Aorta (tissue), 5 donors: Measurements from ENCODE around the gene PALLD. TPM values are rescaled to one million over a fixed set of nuclear protein-coding genes. Genes with fewer than 3 reads are reported as not detected.
A peak's percentile ranks its signal among the peaks of the same experiment; 100 is the strongest.
"Not testable (repeated sequence)": the region's sequence is repeated elsewhere in the genome, so short reads cannot be mapped to it uniquely, and the experiment has no call there.

Source experiments
- ATAC-seq: fragments of 200-7000 bp; cut with Tn5 transposase; one replicate; pipeline ENCODE4 v1.9.1; 2022; ENCODE audit warnings: moderate library complexity; ENCODE audit not compliant: low FRiP score
- DNase-seq, 2 donors: peaks; one replicate each; pipeline ENCODE4 v3.0.0-alpha.2; 2020
- H3K27ac ChIP-seq, 2 donors: one replicate each; pipeline ENCODE4 v1.5.1; 2013; ENCODE audit warnings: low read length in 2 of 2, mild to moderate bottlenecking in 2 of 2, moderate library complexity in 2 of 2, control low read depth in 1 of 2, inconsistent platforms in 1 of 2, low read depth in 1 of 2
- H3K27me3 ChIP-seq, 2 donors: one replicate each; pipeline ENCODE4 v1.6.1; 2013; ENCODE audit warnings: control low read depth in 1 of 2, low read length in 1 of 2, mild to moderate bottlenecking in 1 of 2, moderate library complexity in 1 of 2; ENCODE audit not compliant: insufficient read depth in 2 of 2, control insufficient read depth in 1 of 2
- H3K36me3 ChIP-seq, 2 donors: one replicate each; pipeline ENCODE4 v1.6.1; 2013; ENCODE audit warnings: control low read depth in 1 of 2, low read length in 1 of 2, mild to moderate bottlenecking in 1 of 2; ENCODE audit not compliant: insufficient read depth in 2 of 2, control insufficient read depth in 1 of 2
- H3K4me1 ChIP-seq, 2 donors: one replicate each; pipeline ENCODE4 v1.6.1; 2013; ENCODE audit warnings: low read length in 2 of 2, control low read depth in 1 of 2, mild to moderate bottlenecking in 1 of 2, moderate library complexity in 1 of 2; ENCODE audit not compliant: insufficient read depth in 2 of 2, control insufficient read depth in 1 of 2
- H3K4me3 ChIP-seq, 2 donors: one replicate each; pipeline ENCODE4 v1.5.1; 2013; ENCODE audit warnings: low read length in 2 of 2, control low read depth in 1 of 2, mild to moderate bottlenecking in 1 of 2
- H3K9me3 ChIP-seq: one replicate; pipeline ENCODE4 v1.6.1; 2013; ENCODE audit warnings: mild to moderate bottlenecking, low read length; ENCODE audit not compliant: control insufficient read depth
- WGBS, 2 donors: extraction: QIAGEN DNeasy Blood & Tissue Kit; methylation state at CpG; one replicate each; pipeline ENCODE4 v1.1.7; 2013; 5-methylcytosine and 5-hydroxymethylcytosine counted together
- intact Hi-C, 2 donors: fragments of 100-400 bp; cut with DNase I; formaldehyde crosslinking; loops; one replicate each; pipeline versions ENCODE4 v1.14.2 to v1.15.0; 2022
- long read RNA-seq, 2 donors: library from polyadenylated mRNA; unstranded; transcript quantifications; one replicate each; pipeline ENCODE4 v2.0.0, GENCODE V29; 2020 to 2021
- polyA plus RNA-seq, 2 donors: library from polyadenylated mRNA; stranded (reverse); fragments of 200-250 nt; gene quantifications; one replicate each; pipeline ENCODE4 v1.2.3, GENCODE V29; 2013
- total RNA-seq, 2 donors: library from RNA; stranded (reverse); fragmentation: NEBNext Ultra II Directional; extraction: Animal tissue kit (Norgen Biotek cat#: 25700); gene quantifications; one replicate each; pipeline ENCODE4 v1.2.1, GENCODE V29; 2021
- donor health status: healthy with polysubstance abuse.
- donor health status: Bipolar disorder and iron deficiency.
- donor health status: DM: no; HTN: no; CAD: no.
- donor health status: DM: no; HTN: no; CAD: no.
- donor health status: DM: yes; HTN: yes; CAD: no.

The PALLD gene
- total RNA-seq: 100 to 1,000 TPM; 352 to 626 TPM
- 100 to 1,000 TPM; 253 to 576 TPM for polyA plus RNA-seq
- long read RNA-seq, donor 1, full-length matches to known transcripts: 60 of 1,892 reads
- long read RNA-seq, donor 1, partial matches to known transcripts: 773 of 1,892 reads
- long read RNA-seq, donor 1, other reads (novel, unspliced or antisense): 1,059 of 1,892 reads
- long read RNA-seq, donor 2, full-length matches to known transcripts: 81 of 345 reads
- long read RNA-seq, donor 2, partial matches to known transcripts: 161 of 345 reads
- long read RNA-seq, donor 2, other reads (novel, unspliced or antisense): 103 of 345 reads

DNA sequence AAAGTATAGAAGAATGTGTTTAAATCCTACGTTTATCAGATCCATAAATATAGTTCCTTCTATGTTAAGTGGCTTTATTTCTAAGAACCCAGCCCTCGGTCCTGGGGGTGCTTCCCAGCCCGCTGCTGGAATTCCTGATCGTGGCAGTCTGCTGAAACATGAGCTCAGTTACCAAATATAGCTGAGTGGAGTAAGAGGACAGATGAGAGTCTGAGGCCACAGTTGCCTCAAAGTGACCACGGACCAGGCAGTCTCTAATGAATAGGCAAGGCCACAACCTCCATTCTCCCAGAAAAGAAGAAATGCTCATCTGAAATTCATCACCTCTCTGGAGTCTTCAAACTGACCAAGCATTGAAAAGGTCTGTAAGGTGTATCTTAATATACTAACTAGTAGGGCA lies at the start of gene PALLD:
TSS of gene PALLD (plus strand) at position 219 of the 400 bp plus-strand sequence.
- intact Hi-C loops: no loop called here
- DNase-seq (peak in 1 of 2 donors; percentile 44), ATAC-seq (no peak)

DNA sequence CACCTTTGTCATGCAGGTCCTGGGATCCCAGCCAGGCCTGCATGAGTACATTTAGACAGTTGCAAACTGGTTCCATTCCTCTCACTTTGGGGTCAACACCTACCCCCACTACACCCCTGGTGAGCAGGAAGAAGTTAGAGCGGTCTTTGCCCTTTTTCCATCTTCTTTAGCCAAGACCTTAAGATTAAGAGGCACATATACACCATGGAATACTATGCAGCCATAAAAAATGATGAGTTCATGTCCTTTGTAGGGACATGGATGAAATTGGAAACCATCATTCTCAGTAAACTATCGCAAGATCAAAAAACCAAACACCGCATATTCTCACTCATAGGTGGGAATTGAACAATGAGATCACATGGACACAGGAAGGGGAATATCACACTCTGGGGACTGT lies 47.8 kb upstream of the PALLD start:
- H3K27ac ChIP-seq, ATAC-seq, H3K27me3 ChIP-seq, intact Hi-C loops, H3K4me3 ChIP-seq, H3K4me1 ChIP-seq, H3K9me3 ChIP-seq, DNase-seq, H3K36me3 ChIP-seq: not testable (repeated sequence)
- WGBS, 2 donors: 93 to 94% methylated on average over 3 of the region's 3 CpGs

More for the DNA sequence above, at the start of gene PALLD:
- Histone ChIP-seq H3K4me1 (no peaks in the 10 kb centered on the region), H3K27ac (no peak within 1 kb of the TSS), H3K27me3 (no peaks in the 10 kb centered on the region), H3K36me3 (no peaks in the 10 kb centered on the region), H3K9me3 (no peaks in the 10 kb centered on the region), H3K4me3 (no peak within 1 kb of the TSS)
- 7 to 11% methylated on average over 5 of the region's 5 CpGs for WGBS, 2 donors

DNA sequence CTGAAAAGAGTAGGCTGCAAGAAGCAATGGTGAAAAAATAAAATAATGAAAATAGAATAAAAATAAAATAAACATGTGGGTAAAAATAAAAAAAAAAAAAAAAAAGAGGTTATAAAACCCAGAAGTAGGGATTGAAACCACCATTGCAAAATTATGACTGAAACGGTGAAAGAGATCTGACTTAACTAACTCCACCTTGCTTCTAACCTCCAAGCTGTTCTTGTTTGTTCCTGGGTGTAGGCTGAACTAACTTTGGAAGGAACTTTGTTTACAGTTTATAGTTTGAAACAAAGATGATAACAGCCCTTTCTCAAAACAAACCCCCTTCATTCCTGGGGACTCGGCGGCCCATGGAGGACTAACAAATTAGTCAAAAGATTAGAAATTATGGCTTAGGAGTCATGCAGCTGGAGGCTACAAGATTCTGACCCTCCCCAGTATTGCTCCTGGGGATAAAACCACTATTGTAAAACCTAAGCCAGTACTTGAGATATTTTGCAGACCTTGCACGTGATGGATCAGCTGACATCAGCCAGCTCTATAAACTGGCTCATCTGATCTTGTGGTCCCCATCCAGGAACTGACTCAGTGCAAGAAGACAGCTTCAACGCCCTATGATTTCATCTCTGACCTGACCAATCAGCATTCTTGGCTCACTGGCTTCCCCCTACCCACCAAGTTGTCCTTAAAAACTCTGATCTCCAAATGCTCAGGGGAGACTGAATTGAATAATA lies 47.0 kb upstream of the PALLD start:
- Histone ChIP-seq H3K27ac (no peak overlapping the region), H3K27me3 (no peaks in the 10 kb centered on the region), H3K36me3 (no peaks in the 10 kb centered on the region), H3K4me3 (no peak overlapping the region), H3K4me1 (no peaks in the 10 kb centered on the region), H3K9me3 (no peaks in the 10 kb centered on the region)
- no peak for DNase-seq
- no peak for ATAC-seq
- intact Hi-C loops: no loop called here
- WGBS, 2 donors: 75 to 82% methylated on average over 5 of the region's 5 CpGs

DNA sequence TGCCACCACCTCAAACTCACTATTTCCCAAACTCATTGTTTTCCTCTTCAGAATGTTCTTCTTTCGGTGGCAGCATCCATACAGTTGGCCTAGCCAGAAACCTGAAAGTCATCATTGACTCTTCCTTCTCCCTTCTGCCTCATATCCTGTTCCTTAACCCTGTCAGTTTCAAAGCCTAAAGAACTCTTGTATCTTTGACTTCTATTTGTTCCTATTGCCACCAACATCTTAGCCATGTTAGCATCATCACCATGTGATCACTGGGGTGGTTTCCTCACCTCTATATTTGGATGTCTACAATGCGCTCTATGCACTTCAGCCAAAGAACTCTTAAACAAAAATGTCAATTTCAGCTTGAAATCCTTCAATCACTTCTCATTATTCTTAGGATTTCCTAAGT lies 45.5 kb upstream of the PALLD start:
- H3K9me3 ChIP-seq: no peaks in the 10 kb centered on the region
- intact Hi-C loops: no loop called here
- H3K4me1 ChIP-seq: no peaks in the 10 kb centered on the region
- no peak overlapping the region for H3K4me3 ChIP-seq
- H3K27ac ChIP-seq: no peak overlapping the region
- WGBS, 2 donors: 82 to 95% methylated on average over 2 of the region's 2 CpGs
- DNase-seq (no peak), ATAC-seq (no peak)
- no peaks in the 10 kb centered on the region for H3K27me3 ChIP-seq
- no peaks in the 10 kb centered on the region for H3K36me3 ChIP-seq

DNA sequence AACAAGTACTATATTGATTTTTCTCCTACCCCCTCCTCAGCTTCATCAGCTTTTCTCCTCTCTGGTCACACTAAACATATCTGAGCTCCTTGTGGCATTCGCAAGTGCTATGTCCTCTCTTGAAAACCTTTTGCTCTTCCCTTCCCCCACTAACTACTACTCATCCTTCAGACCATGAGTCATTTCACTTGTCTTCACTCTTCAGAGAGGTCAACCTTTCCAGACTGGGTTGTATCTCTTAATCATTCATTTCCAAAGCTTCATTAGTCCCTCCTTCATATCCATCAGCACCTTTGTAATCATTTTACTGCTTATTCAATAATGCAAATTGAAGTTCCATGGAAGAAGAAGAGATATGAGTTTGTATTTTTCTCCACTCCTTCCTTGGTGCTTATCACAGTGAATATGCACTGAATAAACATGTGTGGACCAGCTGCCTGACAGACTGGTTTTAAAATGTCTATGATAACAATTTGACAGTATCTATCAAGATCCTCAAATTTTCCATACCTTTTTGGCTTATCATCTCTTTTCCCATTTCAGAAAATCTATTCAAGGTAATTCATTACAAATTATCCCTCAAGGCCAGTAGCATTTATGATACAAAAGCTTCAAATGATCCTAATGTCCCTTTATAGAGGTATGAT lies 45.0 kb upstream of the PALLD start:
- no peaks in the 10 kb centered on the region for H3K36me3 ChIP-seq
- no peak overlapping the region for H3K4me3 ChIP-seq
- WGBS, 2 donors: 50 to 73% methylated on average over 1 of the region's 1 CpG
- intact Hi-C loops: no loop called here
- no peak overlapping the region for H3K27ac ChIP-seq
- no peak for DNase-seq
- H3K9me3 ChIP-seq: no peaks in the 10 kb centered on the region
- H3K4me1 ChIP-seq: no peaks in the 10 kb centered on the region
- no peaks in the 10 kb centered on the region for H3K27me3 ChIP-seq
- ATAC-seq: no peak

DNA sequence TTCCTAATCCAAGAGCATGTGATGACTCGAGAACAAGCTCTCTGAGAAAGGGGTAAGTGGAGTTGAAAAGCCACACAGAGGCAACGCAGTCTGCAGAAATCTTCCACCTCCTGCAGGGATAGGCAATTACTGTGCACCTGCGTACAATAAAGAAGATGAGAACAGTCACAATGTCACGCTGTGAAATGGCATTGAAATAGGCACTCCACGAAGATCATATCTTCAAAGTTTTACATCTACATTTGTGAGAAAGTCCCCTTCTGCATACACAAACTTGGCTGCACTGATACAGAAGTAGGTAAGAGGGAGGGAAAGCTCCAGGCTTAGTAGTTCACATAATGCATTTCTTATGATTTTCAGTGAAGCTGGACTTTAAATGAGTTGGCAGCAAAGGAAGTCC lies 43.7 kb upstream of the PALLD start:
- DNase-seq (no peak), ATAC-seq (no peak)
- Histone ChIP-seq H3K9me3 (no peaks in the 10 kb centered on the region), H3K27me3 (no peaks in the 10 kb centered on the region), H3K4me3 (no peak overlapping the region), H3K27ac (no peak overlapping the region), H3K36me3 (no peaks in the 10 kb centered on the region), H3K4me1 (no peaks in the 10 kb centered on the region)
- WGBS, 2 donors: 70 to 78% methylated on average over 5 of the region's 5 CpGs
- intact Hi-C loops: no loop called here

DNA sequence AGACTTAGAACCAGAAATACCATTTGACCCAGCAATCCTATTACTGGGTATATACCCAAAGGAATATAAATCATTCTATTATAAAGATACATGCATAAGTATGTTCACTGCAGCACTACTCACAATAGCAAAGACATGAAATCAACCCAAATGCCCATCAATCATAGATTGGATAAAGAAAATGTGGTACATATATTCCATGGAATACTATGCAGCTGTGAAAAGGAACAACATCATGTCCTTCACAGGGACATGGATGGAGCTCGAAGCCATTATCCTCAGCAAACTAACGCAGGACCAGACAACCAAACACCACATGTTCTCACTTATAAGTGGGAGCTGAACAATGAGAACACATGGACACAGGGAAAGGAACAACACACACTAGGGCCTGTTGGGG lies 38.6 kb upstream of the PALLD start:
- H3K27me3 ChIP-seq, DNase-seq, intact Hi-C loops, H3K27ac ChIP-seq, H3K36me3 ChIP-seq, ATAC-seq, H3K9me3 ChIP-seq, H3K4me1 ChIP-seq, H3K4me3 ChIP-seq: not testable (repeated sequence)
- 96 to 100% methylated on average over 2 of the region's 2 CpGs for whole genome bisulfite sequencing, 2 donors

DNA sequence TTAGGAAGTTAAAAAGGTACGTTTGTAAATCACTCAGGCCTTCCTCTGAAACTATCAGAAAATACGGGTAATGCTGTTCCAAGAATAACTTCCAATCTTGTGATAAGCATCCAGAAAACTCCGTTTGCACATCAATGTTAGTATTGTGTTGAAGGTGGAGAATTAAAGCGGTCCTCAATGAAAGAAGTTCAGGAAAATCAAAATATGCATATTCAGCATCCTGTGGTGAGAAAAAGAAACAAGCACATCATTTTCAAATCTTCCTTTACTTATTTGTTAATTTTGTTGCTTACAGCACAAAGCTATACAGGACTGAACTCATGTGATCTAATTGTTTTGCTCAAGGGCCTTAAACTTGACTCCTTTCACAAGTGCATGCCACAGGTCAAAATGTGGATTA lies 35.0 kb upstream of the PALLD start:
- no peak for DNase-seq
- Histone ChIP-seq H3K27ac (no peak overlapping the region), H3K4me1 (no peaks in the 10 kb centered on the region), H3K9me3 (peaks cover 1% of the 10 kb centered on the region), H3K36me3 (no peaks in the 10 kb centered on the region), H3K4me3 (no peak overlapping the region), H3K27me3 (no peaks in the 10 kb centered on the region)
- no peak for ATAC-seq
- intact Hi-C loops: no loop called here
- 31 to 39% methylated on average over 4 of the region's 4 CpGs for WGBS, 2 donors
